ENCODE measurements around the gene P2RX6.

Gene P2RX6

DNA sequence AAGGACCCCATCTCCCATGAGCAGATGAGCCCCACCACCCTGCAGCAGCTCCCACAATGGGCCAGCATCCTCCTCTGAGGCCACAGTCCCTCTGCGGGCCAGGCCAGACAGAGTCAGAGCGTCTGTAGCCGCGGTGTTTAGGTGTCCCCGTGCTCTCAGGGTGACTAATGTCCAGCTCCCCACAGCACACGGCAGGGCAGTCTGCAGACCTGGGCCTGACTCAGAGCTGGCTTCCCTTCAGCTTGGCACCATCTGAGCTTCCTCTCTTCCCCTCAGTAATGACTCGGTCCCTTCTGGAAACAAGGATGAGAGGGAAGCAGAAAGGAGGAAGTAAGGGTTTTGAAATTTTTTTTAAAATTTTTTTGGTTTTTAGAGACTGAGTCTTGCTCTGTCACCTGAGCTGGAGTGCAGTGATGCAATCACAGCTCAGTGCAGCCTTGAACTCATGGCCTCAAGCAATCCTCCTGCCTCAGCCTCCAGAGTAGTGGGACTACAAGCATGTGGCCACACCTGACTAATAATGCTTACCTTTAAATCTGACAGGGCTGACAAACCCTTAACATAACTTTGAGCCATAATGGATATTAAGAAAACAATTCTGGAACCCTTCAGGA, 59.2 kb downstream of the P2RX6 start:
- no peak for DNase-seq (ENCODE audit: low read depth, low spot score)

DNA sequence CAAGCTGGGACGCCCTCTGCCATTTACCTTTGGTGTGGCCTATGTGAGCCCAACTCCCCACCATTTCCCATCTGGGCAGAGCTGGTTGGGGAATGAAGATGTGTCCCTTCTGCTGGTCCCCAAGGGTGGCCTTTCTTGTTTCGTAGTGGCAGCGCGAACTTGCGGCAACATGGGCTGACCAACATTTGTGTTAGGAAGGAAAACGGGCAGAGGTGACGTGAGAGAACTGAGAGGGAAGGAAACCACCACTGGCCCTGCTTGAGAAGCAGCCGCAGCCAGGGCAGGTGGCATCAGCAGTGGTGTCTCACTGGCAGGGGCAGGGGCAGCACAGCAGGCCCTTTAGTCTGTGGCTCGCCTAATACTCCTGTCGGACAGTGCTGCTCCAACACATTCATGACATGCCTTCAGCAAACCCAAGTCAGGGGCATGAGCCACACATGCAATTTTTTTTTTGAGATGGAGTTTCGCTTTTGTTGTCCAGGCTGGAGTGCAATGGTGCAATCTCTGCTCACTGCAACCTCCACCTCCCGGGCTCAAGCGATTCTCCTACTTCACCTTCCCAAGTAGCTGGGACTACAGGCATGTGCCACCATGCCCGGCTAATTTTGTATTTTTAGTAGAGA, 60.7 kb downstream of the P2RX6 start:
- no peak for DNase-seq (ENCODE audit: low read depth, low spot score)

DNA sequence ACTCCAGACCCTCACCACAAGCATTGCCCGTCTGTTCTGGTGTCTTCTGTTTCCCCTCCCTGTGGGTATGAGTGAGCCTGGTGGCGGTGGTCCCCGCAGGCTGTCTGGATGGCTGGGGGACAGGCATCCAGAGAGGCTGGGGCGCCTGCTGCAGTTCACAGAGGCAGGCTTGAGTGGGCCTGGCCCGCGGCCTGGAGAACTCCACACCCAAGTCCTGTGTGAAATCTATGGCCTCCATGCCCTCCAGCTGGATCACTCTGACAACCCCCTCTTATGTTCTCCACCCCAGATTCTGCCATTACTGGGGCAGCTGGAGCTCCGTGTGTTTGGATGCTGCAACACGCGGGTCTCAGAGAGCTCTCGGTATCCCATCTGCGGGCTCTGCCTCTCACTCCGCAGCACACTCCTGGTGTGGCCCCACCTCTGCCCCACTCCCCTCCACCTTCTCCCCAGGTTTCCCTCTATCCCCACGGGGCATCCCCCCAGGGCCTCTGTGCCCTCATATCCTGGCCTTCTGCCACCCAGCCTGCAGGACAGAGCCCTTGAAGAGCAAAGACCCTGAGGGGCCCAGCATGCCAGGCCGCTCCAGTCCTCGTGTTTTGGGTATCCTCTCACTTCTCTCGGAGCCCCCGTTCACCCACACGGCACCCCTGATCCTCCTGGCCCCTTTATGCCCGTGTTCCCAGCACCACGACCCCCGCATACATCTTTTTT, 62.1 kb downstream of the P2RX6 start:
- DNase-seq (ENCODE audit: low read depth, low spot score): no peak
